HepG2 (cell line): ENCODE data around the gene WSB1. TPM values are rescaled to one million over a fixed set of nuclear protein-coding genes. Genes with fewer than 3 reads are reported as not detected.

Source experiments
- ATAC-seq: fragments of 200-7000 bp; cut with Tn5 transposase; 3 replicates; pipeline ENCODE4 v1.9.1; 2020; ENCODE audit warnings: mild to moderate bottlenecking, moderate library complexity
- BruUV-seq: library from RNA; stranded (reverse); fragments of 400-500 nt; replicated peaks from 2 replicates; lab custom pipeline; 2021; lab: Mats Ljungman, UMichigan
- CTCF ChIA-PET: fragments of 300-600 bp; formaldehyde crosslinking; extraction: SDS; loops from one replicate; lab custom pipeline; 2021; ENCODE audit warnings: low total read pairs, inconsistent platforms, low intra/inter-chr PET ratio; lab: Yijun Ruan, JAX
- POLR2A ChIA-PET: fragments of 350-600 bp; sonication (Branson Sonifier 250); formaldehyde crosslinking; loops from one replicate; lab custom pipeline; 2020; ENCODE audit warnings: antibody characterized with exemption, inconsistent platforms; lab: Yijun Ruan, JAX
- DNase-seq: peaks from one replicate; pipeline ENCODE4 v3.0.0-alpha.2; 2015; ENCODE audit warnings: low spot score
- FAIRE-seq: peaks from 3 replicates; lab custom pipeline; 2011; peaks lifted over from hg19 to GRCh38; lab: Jason Lieb, UNC
- H2AFZ ChIP-seq: one replicate; pipeline ENCODE4 v1.6.1; 2011; ENCODE audit warnings: low read length, inconsistent platforms
- H3K27ac ChIP-seq: fragments of 300-600 bp; 3 replicates; pipeline ENCODE4 v1.8.0; 2011; ENCODE audit warnings: mixed run types, mild to moderate bottlenecking, mixed read lengths, low read length, inconsistent platforms; ENCODE audit not compliant: insufficient read depth; ENCODE audit errors: extremely low read length
- H3K27me3 ChIP-seq, 2 experiments: fragments of 200-600 bp in 1 of 2; 2 replicates in 1 of 2; 3 replicates in 1 of 2; pipeline versions ENCODE4 v1.6.0 to v1.8.0; 2011; ENCODE audit warnings: low read length in 2 of 2, mild to moderate bottlenecking in 2 of 2, moderate library complexity in 2 of 2, inconsistent platforms in 1 of 2; ENCODE audit not compliant: insufficient read depth in 2 of 2, control insufficient read depth in 1 of 2
- H3K36me3 ChIP-seq, 2 experiments: fragments of 200-600 bp in 1 of 2; replicated peaks in 1 of 2; 2 replicates in 1 of 2; 3 replicates in 1 of 2; pipeline versions ENCODE4 v1.5.1 to v1.8.0; 2011; ENCODE audit warnings: low read length in 2 of 2, inconsistent platforms in 1 of 2; ENCODE audit not compliant: insufficient read depth in 2 of 2, control insufficient read depth in 1 of 2
- H3K4me1 ChIP-seq: 2 replicates; pipeline ENCODE4 v1.5.1; 2012; ENCODE audit warnings: low read length, inconsistent platforms; ENCODE audit not compliant: insufficient read depth
- H3K4me2 ChIP-seq: 2 replicates; pipeline ENCODE4 v1.6.0; 2011; ENCODE audit warnings: low read depth, low read length, inconsistent platforms
- H3K4me3 ChIP-seq, 3 experiments: fragments of 200-600 bp in 1 of 3; sonication (generic), shearing (Covaris generic) in 1 of 3; replicated peaks in 1 of 3; 2 replicates each; pipeline ENCODE4 v1.5.1; 2011 to 2016; ENCODE audit warnings: low read length in 3 of 3, inconsistent platforms in 2 of 3, low read depth in 2 of 3, mild to moderate bottlenecking in 2 of 3, control low read depth in 1 of 3, mixed read lengths in 1 of 3; ENCODE audit not compliant: insufficient read depth in 1 of 3
- H3K79me2 ChIP-seq: one replicate; pipeline ENCODE4 v1.6.1; 2011; ENCODE audit warnings: low read length, inconsistent platforms; ENCODE audit not compliant: insufficient read depth
- H3K9ac ChIP-seq: 2 replicates; pipeline ENCODE4 v1.6.0; 2011; ENCODE audit warnings: mild to moderate bottlenecking, low read depth, low read length, inconsistent platforms; ENCODE audit not compliant: insufficient read depth
- H3K9me3 ChIP-seq: 2 replicates; pipeline ENCODE4 v1.5.1; 2012; ENCODE audit warnings: mild to moderate bottlenecking, low read length
- H4K20me1 ChIP-seq: 2 replicates; pipeline ENCODE4 v1.6.0; 2011; ENCODE audit warnings: inconsistent platforms, mild to moderate bottlenecking, low read length, moderate library complexity; ENCODE audit not compliant: insufficient read depth
- MLXIP ChIP-seq: sonication (generic); formaldehyde crosslinking; IDR thresholded peaks from 2 replicates; pipeline ENCODE4 v1.9.0; 2021; ENCODE audit warnings: missing genetic modification reagents, borderline replicate concordance
- SIN3A ChIP-seq: IDR thresholded peaks from 2 replicates; pipeline ENCODE4 v1.6.1; 2011; ENCODE audit warnings: low read depth, mild to moderate bottlenecking, control low read depth, low read length, borderline replicate concordance
- ZNF441 ChIP-seq: sonication (generic); formaldehyde crosslinking; IDR thresholded peaks from 2 replicates; pipeline ENCODE4 v1.7.0; 2021; ENCODE audit warnings: missing genetic modification reagents, borderline replicate concordance
- ZNF550 ChIP-seq: sonication (generic); formaldehyde crosslinking; IDR thresholded peaks from 2 replicates; pipeline ENCODE4 v1.4.0; 2020; ENCODE audit warnings: mild to moderate bottlenecking, missing genetic modification reagents, borderline replicate concordance
- ZUFSP ChIP-seq: sonication (generic); formaldehyde crosslinking; IDR thresholded peaks from 2 replicates; pipeline ENCODE4 v1.9.0; 2021; ENCODE audit warnings: missing genetic modification reagents, mild to moderate bottlenecking, borderline replicate concordance
- WGBS: methylation state at CpG from one replicate; pipeline ENCODE4 v1.1.6; 2017; ENCODE audit warnings: low lambda C conversion rate; 5-methylcytosine and 5-hydroxymethylcytosine counted together
- in situ Hi-C: cut with HindIII; loops from 2 replicates; pipeline ENCODE4 v1.10.0; 2017; ENCODE audit warnings: low pct_unique_long_range_greater_than_20kb; ENCODE audit not compliant: extremely low pct_ligation_motif_present
- intact Hi-C: fragments of 100-400 bp; cut with micrococcal nuclease; formaldehyde crosslinking; loops from one replicate; pipeline ENCODE4 v1.10.0; 2022; ENCODE audit not compliant: unreplicated experiment
- polyA plus RNA-seq, 8 experiments: library from polyadenylated mRNA; depleted of rRNA in 3 of 8; stranded (reverse) in 7 of 8; unstranded in 1 of 8; fragments of >200 nt; fragmentation: Illumina TruSeq in 4 of 8; extraction: Trizol in 4 of 8; gene quantifications; 2 replicates each; pipeline versions ENCODE4 v1.2.1 to v1.2.3, GENCODE V29; 2011 to 2016; ENCODE audit warnings: low read depth in 4 of 8, missing spikeins in 1 of 8, mixed read lengths in 1 of 8; ENCODE audit not compliant: insufficient read depth in 1 of 8
- total RNA-seq, 5 experiments: library from RNA; depleted of rRNA; stranded (reverse); fragments of >200 nt; fragmentation: Illumina TruSeq; extraction: Trizol; gene quantifications; 2 replicates each; pipeline ENCODE4 v1.2.3, GENCODE V29; 2016; ENCODE audit warnings: low read depth in 1 of 5

The WSB1 gene
- total and polyA plus RNA-seq, 2 of the 13 experiments (the other 11 are each of a cell fraction or from before 2014, with no cell fraction given) = 81.3 to 294 TPM

GRCh38 chr17:27296428-27296979 is 2.6 kb downstream of the WSB1 start:
- no peak for ATAC-seq
- no TSS peak for BruUV-seq
- peaks cover 63% of the 10 kb centered on the region for H3K4me1 ChIP-seq
- no peak overlapping the region for H2AFZ ChIP-seq
- H3K27ac ChIP-seq = no peak overlapping the region
- intact Hi-C loops = no loop called here
- no peak for DNase-seq
- H3K9ac ChIP-seq = peak overlapping the region; percentile 93; the same call in 1 of the 2 replicates
- TF ChIP-seq ZUFSP (CRISPR knock-in tag) = no peak
- H3K27me3 ChIP-seq = no peaks in the 10 kb centered on the region; a peak in 1 of 5 replicates
- peak overlapping the region; percentile 82 for H3K4me2 ChIP-seq
- WGBS = 71% methylated on average over 2 of the region's 2 CpGs
- peaks cover 73% of the 10 kb centered on the region for H3K79me2 ChIP-seq
- ChIA-PET CTCF (interaction anchor here (1.1 kb wide), 1 partner anchor 85 kb away, joined by 3 read pairs; no protein-coding TSS in a partner anchor), POLR2A (interaction anchor here (1.4 kb wide), 1 partner anchor 36 kb away, joined by 4 read pairs; no protein-coding TSS in a partner anchor)
- no peak for FAIRE-seq
- H3K4me3 ChIP-seq = peak overlapping the region; percentile 93 to 99 (median 94); a peak in 5 of 6 replicates
- H3K36me3 ChIP-seq = peaks cover 1 to 6% of the 10 kb centered on the region in 2 experiments; a peak in 3 of 5 replicates
- no peaks in the 10 kb centered on the region for H3K9me3 ChIP-seq
- H4K20me1 ChIP-seq = peaks cover 51% of the 10 kb centered on the region
- in situ Hi-C loops = no loop called here

- Histone ChIP-seq H3K4me3 (peak overlapping the region in 1 of 3 experiments; percentile 12; a peak in 1 of 6 replicates), H2AFZ (no peak overlapping the region), H4K20me1 (peaks cover 78% of the 10 kb centered on the region), H3K4me1 (peaks cover 64% of the 10 kb centered on the region), H3K27me3 (no peaks in the 10 kb centered on the region; a peak in 1 of 5 replicates), H3K9me3 (no peaks in the 10 kb centered on the region), H3K9ac (no peak overlapping the region), H3K27ac (no peak overlapping the region), H3K36me3 (peaks cover 3 to 33% of the 10 kb centered on the region in 2 experiments), H3K79me2 (peaks cover 97% of the 10 kb centered on the region), H3K4me2 (no peak overlapping the region; the same call in 1 of the 2 replicates)
- intact Hi-C loops (no loop called here), in situ Hi-C loops (no loop called here)
- DNase-seq (no peak), ATAC-seq (no peak), FAIRE-seq (no peak)
- BruUV-seq = no TSS peak
- ChIA-PET POLR2A (no interaction called here), CTCF (no interaction called here)
- WGBS = 98% methylated on average over 5 of the region's 5 CpGs
- TF ChIP-seq MLXIP (no peak), ZNF550 (no peak), SIN3A (no peak), ZNF441 (CRISPR knock-in tag) (no peak)
Observed at GRCh38 chr17:27299384-27300049, 5.6 kb downstream of the WSB1 start.
